ENCODE data around the gene TNS1. TPM values are rescaled to one million over a fixed set of nuclear protein-coding genes. Genes with fewer than 3 reads are reported as not detected.

Gene TNS1
- total RNA-seq, 1 experiment from 2014 or later: 0.74 TPM

DNA sequence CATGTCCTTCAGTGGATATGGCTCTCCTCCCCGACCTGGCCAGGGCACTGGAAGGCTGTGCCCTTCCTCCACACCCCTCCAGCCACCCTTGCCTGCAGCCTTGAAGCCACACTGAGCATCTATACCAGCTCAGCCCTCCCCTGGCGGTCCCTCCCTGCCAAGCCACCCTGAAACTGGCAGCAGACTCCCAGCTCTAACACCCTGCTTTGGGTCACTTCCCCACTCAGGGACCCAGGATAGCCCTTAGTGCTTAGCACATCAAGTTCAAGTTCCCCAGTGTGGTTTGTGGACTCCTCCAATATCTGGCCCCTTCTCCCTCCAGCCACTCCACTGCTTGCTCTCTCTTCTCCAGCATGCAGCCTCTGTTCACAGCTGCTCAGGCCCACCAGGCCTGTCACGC is 89.4 kb downstream of the TNS1 start:
- DNase-seq (ENCODE audit: low spot score): no peak

DNA sequence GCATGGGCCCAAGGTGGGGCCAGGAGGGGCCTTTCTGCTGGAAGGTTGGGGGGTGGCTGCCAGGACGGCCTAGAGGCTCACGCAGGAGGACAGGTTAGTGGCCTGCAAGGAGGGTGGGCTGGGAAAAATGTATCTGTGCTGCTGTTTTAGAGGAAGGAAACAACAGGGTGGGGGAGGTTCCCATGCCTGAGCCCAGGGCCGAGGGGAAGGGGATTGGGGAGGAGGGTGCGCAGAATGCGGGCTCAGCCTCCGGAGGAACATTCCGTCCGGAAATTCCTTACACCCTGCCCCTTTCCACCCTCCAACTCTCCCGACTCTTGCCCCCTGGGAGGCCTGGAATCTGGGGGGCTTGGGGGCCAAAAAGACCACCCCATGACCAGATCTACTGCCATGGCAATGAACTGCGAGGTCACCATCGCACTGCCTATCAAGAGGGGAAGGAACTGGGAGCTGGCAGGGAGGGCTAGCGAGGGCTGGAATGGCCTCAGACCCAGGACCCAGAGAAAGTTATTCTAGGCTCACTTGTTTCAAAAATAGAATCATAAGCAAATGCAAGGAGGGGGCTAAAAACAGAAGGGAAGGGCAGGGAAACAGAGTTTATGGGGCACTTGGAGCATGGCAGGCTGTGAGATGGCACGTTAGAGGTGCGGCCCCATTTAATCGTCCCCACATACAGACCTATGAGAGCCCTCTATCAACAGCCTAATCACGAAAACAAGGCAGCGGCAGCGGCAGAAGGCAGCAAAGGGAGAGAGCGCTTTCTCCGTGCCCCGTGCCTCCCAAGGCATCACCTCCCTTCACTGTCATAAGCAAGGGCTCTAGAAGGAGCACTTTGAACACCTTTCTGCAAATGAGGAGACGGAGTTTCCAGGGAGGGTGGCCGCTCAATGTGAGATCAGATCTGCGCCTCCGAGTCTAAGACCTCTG is 90.4 kb downstream of the TNS1 start:
- DNase-seq (ENCODE audit: low spot score): no peak

DNA sequence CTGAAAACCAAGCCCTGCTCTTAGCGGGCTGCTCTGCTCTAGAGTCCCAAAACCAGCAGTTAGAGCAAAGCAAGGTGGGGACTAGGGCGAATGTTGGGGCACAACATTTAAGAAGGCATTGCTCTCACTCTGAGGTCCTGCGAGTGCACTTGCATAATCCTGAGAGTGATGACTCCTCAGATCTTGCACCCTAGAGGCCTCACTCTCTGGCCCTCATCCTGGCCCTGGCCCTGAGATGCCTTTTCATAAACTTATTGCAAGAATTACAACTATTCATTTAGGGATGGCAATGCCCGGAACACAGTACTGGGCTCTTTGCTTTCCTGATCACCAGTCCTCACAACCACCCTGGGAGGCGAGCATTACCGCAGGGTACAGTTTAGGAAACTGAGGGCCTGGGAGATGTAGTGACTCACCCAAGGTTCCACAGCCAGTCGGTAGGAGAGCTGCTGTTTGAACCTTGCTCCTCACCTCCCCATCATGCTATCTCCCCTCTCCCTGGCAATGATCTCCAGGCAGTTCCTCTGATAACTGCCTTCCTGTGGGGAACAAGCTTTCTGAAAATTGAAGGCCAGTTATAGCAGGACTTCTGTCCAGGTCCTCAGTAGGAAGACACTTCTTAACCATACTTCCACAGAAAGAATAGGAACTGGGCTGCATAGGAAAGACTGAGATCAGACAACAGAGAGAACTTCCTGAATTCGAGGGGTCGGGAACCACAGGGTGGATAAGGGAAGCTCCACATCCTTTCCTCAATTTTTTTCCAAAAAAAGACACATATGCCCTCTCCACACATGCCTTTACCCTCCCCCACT is 91.3 kb downstream of the TNS1 start:
- no peak for DNase-seq (ENCODE audit: low spot score)

GRCh38 chr2:217910875-217911212 is 92.0 kb downstream of the TNS1 start:
- no peak for DNase-seq (ENCODE audit: low spot score)

- DNase-seq (ENCODE audit: low spot score): no peak
Observed at GRCh38 chr2:217909156-217909820, 93.5 kb downstream of the TNS1 start.

DNA sequence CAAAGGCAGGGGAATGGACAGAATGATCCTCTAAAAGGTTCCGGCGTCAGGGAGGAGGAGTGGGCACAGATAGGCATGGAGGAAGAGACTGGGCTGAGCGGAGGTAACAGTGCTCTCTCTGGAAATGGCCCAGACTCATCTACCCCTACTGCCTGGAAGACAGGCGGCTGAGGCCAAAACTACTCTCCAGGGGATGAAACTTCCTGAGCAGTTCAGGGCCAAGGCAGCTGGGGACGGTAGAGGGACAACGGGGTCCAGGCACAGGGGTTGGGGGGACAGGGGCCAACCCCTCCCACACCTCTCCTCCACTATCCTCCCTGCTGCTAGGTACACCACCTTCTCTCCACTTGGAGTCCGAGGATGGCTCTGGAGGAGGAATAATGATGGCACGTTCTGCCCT is 94.3 kb downstream of the TNS1 start:
- DNase-seq (ENCODE audit: low spot score): no peak

- DNase-seq (ENCODE audit: low spot score): no peak
Observed at GRCh38 chr2:217907266-217907665, 95.5 kb downstream of the TNS1 start.

DNA sequence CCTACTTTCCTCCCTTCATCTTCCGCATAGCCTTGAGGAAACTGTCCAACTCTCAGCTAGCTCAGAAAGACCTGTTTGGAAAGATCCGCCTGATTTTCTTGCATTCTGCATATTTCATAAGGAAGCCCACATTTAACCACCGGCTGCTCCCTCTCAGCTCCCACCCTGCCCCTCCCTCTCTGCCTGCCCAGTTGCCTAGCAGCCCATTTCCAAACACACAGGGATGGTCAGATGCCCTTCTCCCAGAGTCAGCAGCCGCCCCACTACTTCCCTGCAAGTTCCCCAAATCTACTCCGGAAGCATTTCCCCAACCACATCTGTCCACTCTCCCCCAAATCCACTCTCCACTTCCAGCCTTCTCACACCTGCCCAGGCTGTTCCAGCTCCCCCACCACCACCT is 96.0 kb downstream of the TNS1 start:
- DNase-seq (ENCODE audit: low spot score): no peak

DNA sequence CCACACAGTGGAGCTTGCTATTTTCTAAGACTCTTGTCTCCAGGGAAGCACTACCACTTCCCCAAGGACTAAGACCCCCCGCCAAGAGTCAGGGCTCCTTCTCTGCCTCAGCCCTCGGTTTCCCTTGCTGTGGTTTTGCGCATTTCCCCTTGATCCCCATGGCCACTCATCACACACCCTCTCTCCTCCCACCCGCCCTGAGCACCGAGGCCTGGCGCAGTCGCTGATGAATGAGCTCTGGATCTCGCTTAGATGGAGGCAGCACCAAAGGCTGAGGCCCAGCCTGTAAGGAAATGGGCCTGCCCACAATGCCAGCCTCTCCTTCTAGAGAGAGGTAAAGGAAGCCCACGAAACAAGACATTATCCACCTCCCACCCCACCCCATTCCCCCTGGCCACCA is 96.9 kb downstream of the TNS1 start:
- DNase-seq (ENCODE audit: low spot score): no peak

DNA sequence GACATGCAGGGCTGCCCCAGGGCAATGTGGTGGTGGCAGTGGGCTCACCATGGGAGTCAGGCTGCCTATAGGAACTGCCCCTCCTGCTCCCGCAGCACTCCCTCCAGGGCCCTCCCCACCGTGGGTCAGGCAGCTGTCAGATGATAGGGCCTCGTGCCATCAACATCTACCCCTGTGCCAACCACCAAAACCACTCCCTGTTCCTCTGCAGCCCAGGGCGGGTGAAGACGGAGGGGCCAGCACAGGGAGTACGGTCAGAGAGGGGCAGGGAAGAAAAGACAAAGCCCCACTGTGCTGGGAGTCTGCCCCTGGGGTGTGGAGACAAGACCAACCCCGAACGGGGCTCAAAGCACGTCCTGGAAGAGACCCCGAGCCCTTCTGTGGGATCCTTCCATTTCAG is 97.4 kb downstream of the TNS1 start:
- DNase-seq (ENCODE audit: low spot score): no peak

DNA sequence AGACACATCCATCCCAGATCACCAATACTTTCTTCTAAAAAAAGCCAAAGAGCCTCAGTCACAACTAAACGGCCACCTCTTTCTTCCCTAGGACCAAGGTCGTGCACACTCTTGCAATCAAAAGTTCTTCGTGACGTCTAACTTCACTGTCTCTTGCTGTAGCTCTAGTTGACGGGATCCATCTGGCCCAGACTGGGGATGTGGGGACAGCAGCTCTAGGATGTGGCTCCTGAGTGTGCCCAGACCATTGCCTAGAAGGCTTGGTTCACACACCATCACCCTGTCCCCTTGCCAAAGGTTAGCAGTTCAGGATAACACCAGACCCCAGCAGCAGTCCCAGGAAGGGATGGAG is 98.2 kb downstream of the TNS1 start:
- DNase-seq (ENCODE audit: low spot score): no peak

GRCh38 chr2:217903859-217904613 is 98.8 kb downstream of the TNS1 start:
- DNase-seq (ENCODE audit: low spot score): no peak

DNA sequence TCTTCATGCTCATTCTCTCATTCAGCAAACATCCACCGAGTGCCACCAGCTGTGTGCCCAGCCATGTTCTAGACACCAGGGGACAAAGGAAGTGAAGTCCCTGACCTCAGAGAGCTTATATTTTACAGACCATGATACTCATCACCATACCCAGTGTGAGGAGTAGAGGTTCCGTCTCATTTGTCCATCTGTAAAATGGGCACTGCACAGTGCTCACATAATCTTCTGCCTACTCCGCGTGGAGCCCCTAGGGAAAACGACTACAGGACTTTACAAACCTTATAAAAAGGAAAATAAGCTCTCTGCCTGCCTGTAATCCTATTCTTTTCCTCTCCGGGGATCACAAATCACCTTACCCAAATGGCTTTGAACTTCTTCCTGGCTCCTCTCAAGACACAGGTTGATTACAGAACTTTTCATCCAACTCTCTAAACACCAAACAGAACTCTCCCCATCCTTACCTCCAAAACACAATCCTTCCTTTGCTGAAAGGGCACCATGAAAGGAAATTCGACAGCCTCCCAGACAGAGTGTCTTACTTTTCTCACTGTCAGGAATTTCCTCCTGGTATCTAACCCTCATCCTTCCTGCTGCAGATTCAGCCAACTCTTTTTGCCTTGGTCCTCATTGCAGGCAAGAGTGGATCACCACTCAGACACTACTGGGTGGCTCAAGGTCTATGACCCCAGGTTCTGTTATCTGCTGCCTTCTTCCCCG is 99.5 kb downstream of the TNS1 start:
- no peak for DNase-seq (ENCODE audit: low spot score)

DNA sequence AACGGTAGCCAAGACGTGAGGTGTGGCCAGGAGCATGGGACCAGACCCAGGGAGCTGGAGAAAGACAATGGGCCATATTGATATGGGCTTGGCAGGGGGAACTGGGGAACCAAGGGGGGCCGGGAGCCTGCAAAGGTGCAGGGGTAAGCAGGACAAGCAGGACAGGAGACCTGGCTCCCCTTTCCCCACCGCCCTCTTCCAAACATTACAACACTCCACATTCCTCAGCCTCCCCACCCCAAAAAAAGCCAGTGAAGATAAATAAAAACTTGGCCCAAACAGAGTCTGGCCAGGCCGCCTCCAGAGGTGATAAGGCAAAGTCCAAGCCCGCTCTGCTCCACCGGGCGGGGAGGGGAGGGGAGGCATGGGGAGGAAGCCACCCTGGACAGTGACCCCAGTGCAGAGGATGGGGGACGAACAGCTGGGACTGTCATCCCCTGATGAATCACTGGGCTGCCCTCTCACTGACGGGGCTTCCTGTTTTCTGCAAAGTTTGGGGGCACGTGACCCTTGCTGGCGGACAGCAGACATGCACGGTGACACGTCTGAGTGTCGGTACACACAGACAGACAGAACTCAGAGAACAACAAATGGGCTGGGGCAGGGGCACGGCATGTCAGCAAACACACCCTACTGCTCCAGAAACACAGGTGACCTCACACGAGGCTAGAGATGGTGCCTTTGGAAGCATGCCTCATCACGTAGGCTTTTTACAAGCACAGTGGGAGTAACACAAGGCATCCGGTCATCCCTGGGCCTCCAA is 100.2 kb downstream of the TNS1 start:
- no peak for DNase-seq (ENCODE audit: low spot score)

GRCh38 chr2:217901835-217902378 is 100.9 kb downstream of the TNS1 start:
- DNase-seq (ENCODE audit: low spot score): no peak

- no peak for DNase-seq (ENCODE audit: low spot score)
Observed at GRCh38 chr2:217901400-217901799, 101.4 kb downstream of the TNS1 start.

DNA sequence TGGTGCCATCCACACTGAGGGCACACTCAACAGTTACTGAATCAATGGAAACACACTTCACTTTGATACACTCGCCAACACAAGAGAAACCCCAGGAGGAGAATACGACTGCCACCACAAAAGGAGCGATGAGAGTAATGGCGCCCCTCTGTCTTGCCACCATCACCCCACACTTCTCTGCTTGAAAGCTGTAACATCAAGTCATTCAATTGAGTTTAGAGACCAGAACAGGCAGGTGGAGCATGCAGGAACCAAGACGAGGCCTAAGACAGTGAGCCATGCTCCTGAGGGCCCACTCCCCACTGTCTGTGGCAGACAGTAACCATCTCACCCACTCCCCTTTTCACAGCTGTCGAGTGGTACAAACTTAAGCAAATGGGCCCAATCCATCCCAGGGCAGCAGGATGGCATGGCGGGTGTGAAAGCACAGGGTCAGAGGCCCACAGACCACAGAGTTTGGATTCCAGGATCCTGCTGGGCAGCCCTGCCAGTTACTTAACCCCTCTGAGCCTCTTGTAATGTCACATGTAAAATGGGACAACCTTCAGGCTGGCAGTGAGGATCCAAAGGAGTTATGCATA is 101.9 kb downstream of the TNS1 start:
- DNase-seq (ENCODE audit: low spot score): no peak

- no peak for DNase-seq (ENCODE audit: low spot score)
Observed at GRCh38 chr2:217900010-217900779, 102.6 kb downstream of the TNS1 start.

All from H4 (cell line).